ENCODE data around the gene TEX29.

Gene TEX29

GRCh38 chr13:111372651-111373425 is 52.4 kb downstream of the TEX29 start:
- DNase-seq, result no peak

GRCh38 chr13:111373486-111373885 is 53.0 kb downstream of the TEX29 start:
- no peak for DNase-seq

- no peak for DNase-seq
Measured at GRCh38 chr13:111380431-111380830, 60.0 kb downstream of the TEX29 start.

- DNase-seq, result no peak
Measured at GRCh38 chr13:111382411-111382810, 62.0 kb downstream of the TEX29 start.

GRCh38 chr13:111382877-111383276 is 62.4 kb downstream of the TEX29 start:
- no peak for DNase-seq

GRCh38 chr13:111383591-111384440 is 63.4 kb downstream of the TEX29 start:
- no peak for DNase-seq

GRCh38 chr13:111384441-111385182 is 64.2 kb downstream of the TEX29 start:
- DNase-seq, result no peak

GRCh38 chr13:111385183-111385857 is 64.9 kb downstream of the TEX29 start:
- no peak for DNase-seq

- no peak for DNase-seq
Measured at GRCh38 chr13:111387026-111387871, 66.8 kb downstream of the TEX29 start.

- DNase-seq, result no peak
Measured at GRCh38 chr13:111387945-111388600, 67.6 kb downstream of the TEX29 start.

GRCh38 chr13:111388851-111389500 is 68.5 kb downstream of the TEX29 start:
- DNase-seq, result no peak

GRCh38 chr13:111389621-111390521 is 69.4 kb downstream of the TEX29 start:
- no peak for DNase-seq

- DNase-seq, result no peak
Measured at GRCh38 chr13:111390522-111391270, 70.3 kb downstream of the TEX29 start.

- DNase-seq, result no peak
Measured at GRCh38 chr13:111392486-111392885, 72.0 kb downstream of the TEX29 start.

- no peak for DNase-seq
Measured at GRCh38 chr13:111393221-111393790, 72.9 kb downstream of the TEX29 start.
